ENCODE data around the gene LONRF2.

Gene LONRF2

GRCh38 chr2:100274076-100274475, 48.2 kb downstream of the LONRF2 start:
- DNase-seq, result no peak

DNA sequence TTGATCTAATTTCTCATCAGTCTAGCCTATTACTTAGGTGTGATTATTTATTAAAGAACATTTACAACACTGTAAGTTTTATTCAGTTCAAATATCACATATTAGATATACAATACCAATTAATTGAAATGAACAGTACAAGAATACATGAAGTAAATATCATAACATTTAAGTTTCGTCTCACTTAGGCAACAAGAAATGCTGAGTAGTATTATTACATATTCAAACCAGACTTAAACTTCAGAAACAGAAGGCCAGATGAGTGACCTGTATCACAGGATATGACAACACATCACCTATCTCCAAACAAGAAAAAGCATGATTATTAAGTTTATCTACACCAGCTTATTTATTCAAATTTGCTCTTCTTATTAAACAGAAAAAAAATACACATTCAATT, 48.9 kb downstream of the LONRF2 start:
- DNase-seq, result no peak

GRCh38 chr2:100272841-100273329, 49.4 kb downstream of the LONRF2 start:
- DNase-seq, result no peak

GRCh38 chr2:100271210-100271609, 51.1 kb downstream of the LONRF2 start:
- DNase-seq, result no peak

DNA sequence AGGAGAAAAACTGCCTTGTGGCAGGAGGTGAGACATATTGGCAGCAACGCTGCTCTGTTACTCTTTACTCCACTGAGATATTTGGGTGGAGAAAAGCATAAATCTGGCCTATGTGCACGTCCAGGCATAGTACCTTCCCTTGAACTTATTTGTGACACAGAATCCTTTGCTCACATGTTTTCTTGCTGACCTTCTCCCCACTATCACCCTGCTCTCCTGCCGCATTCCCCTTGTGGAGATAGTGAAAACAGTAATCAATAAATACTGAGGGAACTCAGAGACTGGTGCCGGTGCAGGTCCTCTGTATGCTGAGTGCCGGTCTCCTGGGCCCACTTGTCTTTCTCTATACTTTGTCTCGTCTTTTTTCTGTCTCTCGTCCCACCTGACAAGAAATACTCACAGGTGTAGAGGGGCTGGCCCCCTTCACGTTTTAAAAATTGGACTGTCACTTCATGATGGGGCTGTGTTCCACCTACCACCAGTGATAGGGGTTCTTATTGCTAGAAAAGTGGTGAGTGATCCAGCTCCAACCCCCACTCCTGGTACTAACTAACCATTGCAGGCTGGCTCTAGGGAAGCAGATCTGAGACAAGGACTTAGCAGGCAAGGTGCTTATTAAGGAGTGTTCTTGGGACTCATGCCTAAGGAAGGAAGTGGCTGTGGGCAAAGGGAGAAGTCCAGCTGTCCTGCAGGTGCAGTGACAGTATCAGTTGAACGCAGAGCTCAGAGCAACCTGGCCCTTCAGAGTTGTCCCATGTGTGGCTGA, 51.7 kb downstream of the LONRF2 start:
- no peak for DNase-seq

GRCh38 chr2:100269889-100270288, 52.4 kb downstream of the LONRF2 start:
- DNase-seq, result no peak

GRCh38 chr2:100268986-100269385, 53.3 kb downstream of the LONRF2 start:
- no peak for DNase-seq

DNA sequence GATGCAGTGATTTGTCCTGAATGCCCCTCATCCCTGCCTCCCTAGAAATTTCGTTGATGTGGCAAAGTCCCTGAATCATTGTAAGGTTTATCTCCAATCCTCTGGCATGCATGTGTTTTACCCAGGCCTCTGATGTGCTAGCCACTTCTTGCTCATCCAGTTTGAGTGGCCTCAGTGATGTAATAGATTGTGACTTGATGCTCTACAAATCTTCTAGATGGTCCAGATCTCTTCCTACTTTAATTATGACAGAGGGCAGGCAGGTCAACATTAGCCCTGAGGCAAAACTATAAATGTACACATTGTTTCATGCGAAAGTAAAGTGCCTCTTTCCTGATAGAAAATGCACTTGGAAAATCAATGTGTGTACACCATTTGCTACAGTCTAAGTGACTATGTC, 54.5 kb downstream of the LONRF2 start:
- peak; percentile 89 for DNase-seq

DNA sequence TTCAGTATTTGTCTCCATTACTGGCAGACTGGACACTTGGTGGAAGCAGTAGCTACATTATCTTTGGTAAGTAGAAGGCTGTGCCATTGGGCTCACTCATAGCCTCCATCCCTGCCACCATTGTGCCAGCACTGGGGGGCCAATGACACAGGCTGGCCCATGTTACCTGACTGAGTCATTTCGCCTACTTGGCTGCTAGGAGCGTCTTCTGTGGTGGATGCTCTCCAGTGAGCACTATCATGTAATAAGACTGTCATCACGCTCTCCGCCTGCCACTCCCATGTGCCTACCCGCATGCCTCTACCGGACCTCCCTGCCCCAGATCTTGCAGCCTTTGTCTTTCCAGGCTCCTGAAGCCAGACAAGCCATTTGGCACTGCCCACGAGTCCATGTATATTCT, 56.2 kb downstream of the LONRF2 start:
- no peak for DNase-seq

DNA sequence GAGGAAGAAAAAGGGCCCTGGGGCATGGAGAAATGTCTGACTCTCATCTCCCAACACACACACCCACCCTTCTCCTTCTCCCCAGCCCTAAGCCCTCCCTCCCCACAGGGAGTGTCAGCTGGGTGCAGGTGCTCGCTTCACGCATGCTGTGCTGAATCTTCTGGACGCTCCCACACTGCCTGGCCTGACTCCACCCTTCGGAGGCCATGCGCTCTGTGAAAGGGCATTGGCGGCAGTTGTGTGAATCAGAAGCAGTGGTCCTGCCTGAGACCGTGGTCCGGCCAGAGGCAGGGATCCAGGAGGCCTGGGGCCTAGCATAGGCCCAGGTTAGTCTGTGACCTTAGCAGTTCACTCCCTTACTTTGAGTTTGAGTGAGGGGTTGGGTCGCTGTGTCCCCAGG, 57.1 kb downstream of the LONRF2 start:
- no peak for DNase-seq

GRCh38 chr2:100264651-100265050, 57.6 kb downstream of the LONRF2 start:
- no peak for DNase-seq

GRCh38 chr2:100264121-100264520, 58.2 kb downstream of the LONRF2 start:
- DNase-seq, result no peak

DNA sequence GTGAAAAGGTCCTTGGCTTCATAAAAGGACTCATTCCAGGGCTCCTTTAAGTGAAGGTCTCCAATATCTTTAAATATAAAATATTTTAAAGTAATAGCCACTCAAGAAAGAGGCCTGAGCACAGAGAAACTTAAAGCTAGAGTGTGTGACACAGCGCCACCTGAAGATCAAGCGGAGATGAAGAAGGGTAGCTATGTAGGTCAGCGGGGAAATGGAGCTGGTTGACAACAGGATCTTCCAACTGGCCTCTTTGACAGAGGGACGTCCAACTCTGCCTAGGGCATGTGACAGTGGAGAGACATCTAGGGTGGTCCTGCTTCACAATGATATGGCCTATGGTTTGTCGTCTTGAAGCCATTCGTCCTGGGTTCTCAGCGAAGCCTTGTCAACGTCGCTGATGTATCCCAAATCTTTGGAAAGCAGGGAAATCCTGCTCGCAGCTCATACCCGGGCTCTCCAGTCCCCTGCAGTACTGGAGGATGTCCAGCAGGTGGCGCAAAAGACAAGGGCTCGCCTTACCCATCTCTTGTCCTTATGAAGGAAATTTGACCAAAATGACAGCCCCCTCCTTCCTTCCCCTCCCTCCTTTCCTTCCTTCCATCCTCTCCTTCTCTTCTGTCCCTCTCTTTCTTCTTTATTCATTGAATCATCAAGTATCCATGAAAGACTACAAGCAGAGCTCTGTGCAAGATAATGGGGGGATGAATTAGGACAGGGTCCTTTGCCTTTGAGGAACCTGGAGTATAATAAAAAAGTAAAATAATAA, 59.6 kb downstream of the LONRF2 start:
- DNase-seq, result peak; percentile 89

- DNase-seq, result no peak
Observed at GRCh38 chr2:100262046-100262445, 60.3 kb downstream of the LONRF2 start.

DNA sequence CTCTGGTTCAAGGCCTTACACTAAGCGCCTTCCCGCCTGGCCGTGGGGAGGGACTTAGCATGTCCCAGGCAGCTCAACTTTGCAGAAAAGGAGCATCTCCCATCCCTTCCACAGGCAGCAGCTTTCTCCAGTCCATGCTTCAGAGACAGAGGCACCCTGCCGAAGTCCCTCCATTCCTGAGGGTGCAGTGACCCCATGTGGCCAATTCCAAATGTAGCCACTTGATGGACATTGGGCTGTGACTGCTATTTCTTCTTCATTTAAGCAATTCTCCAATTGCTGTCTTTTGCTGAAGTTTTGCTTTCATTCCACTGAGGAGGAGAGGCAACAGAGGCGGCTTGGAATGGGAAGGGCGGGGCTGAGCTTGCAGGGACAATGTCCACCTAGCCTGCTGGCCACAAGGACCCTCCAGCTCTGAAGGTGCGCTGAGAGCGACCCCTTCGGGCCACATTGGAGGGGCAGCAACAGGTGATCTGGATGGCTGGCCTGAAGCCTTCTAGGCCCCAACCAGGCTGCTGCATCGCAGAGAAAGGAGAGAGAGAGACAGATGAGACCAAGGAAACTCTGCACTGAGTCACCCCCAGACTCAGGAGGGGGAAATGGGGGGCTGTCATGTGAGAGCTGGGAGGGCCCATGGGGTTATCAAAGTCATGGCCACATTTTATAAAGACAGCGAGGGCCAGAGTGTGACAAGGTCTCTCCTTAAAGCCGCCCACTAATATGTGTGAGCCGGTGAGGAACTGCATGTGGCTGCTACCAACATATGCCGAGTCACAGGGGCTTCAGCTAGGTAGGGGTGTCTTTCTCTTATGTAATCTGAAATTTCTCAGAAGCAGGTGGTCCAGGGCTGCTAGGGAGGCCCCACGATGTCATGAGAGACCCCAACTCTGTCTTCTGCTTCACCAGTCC, 61.3 kb downstream of the LONRF2 start:
- DNase-seq, result peak; percentile 93

DNA sequence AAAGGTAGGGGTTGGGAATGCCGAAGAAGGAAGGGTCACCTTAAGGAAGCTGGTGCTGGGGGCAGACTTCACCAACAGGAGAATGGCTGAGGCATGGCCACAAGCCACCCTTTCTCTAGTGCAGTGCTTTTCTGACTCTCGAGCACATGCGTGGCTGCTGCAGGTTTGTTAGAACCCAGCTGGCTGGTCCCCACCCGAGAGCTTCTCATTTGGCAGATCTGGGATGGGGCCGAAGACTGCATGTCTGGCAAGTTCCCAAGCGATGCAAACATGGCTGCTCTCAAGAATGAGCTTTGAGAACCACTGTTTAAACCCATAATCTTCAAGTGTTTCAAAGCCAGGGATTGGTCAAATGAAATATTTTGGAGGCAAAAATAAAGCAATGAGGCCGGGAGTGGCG, 63.2 kb downstream of the LONRF2 start:
- DNase-seq, result no peak

- DNase-seq, result no peak
Observed at GRCh38 chr2:100257939-100258338, 64.4 kb downstream of the LONRF2 start.

DNA sequence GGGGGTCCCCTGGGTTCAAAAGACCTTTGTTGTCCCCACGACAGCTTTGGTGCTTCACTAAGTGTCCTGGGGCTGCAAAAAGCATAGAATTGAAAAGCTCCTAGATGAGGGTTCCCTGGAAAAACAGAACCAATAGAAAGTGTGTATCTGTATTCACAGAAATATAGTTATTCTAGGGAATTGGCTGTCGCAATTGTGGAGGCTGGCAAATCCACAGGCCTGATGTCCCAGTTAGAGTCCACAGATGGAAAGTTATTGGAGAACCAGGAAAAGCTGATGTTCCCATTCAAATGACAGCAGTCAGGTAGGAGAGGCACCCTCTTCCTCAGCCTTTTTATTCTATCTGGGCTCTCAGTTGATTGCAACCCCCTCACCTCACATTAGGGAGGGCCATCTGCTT, 65.5 kb downstream of the LONRF2 start:
- no peak for DNase-seq

- no peak for DNase-seq
Observed at GRCh38 chr2:100256416-100256815, 65.9 kb downstream of the LONRF2 start.

- DNase-seq, result no peak
Observed at GRCh38 chr2:100254646-100255210, 67.6 kb downstream of the LONRF2 start.

GRCh38 chr2:100253786-100254185, 68.5 kb downstream of the LONRF2 start:
- DNase-seq, result no peak

DNA sequence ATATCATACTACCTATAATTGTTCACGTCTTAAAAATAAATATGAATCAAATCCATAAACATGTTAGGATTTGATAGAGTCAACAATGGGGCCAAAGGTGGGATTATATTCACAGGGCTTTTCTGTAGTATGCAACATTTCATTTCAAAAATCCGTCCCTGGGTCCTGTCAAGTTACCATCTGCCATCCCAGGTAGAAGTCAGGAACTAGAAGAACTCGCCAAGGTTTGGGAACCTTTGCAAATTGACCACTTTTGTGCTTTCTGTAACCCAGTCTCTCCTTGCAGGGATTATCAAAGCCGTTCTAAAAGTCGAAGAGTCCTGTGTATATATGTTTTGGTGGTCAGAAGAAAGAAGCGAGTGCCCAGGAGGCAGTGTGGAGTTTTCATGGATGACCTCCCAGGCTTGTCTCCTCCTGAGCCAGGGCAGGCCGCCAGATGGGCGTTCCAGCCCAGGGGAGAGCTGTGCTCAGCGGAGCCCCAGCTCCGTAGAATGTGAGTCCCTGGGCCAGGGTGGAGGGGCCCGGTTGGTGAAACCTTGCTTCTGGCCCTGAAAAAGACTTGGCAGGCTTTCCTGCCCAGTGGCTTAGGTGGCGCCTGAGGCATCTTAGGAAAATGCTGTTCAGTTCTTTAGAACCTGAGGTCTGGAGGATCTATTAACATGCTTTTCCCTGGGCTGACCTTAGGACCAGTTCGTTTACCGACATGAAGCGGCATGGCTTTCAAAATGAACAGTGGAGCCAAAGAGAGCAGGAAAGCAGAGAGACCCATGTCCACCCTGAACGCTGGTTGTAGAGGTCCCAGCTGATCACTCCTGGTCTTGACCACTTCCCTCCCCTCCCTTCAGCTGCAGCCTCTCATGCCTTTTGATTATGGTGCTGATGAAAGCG, 69.2 kb downstream of the LONRF2 start:
- DNase-seq, result no peak

Measured in eye (tissue), 1 donor.